Measurements from ENCODE around the gene ZRANB3.

Gene ZRANB3

DNA sequence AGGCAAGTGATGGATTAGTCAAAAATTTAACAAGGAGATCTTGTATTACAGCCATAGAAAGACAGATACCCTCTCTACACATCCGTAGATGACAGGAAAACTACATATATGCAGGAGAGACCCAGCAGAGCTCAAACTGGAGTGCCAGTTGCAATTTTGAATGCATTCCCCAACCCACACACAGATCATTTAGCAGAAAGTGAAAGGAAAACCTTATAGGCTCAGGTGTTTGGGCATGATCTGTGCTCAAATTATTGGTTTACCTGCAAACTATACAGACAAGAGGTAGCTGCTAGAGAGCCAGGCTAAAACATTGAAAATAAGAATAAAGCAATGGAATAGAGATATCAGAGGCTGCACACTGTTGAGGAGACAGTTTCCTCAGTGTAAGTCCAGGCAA is 427.2 kb downstream of the ZRANB3 start:
- peaks cover 2% of the 10 kb centered on the region for H3K36me3 ChIP-seq (replicated peaks)
- TF ChIP-seq, protein P1, sequence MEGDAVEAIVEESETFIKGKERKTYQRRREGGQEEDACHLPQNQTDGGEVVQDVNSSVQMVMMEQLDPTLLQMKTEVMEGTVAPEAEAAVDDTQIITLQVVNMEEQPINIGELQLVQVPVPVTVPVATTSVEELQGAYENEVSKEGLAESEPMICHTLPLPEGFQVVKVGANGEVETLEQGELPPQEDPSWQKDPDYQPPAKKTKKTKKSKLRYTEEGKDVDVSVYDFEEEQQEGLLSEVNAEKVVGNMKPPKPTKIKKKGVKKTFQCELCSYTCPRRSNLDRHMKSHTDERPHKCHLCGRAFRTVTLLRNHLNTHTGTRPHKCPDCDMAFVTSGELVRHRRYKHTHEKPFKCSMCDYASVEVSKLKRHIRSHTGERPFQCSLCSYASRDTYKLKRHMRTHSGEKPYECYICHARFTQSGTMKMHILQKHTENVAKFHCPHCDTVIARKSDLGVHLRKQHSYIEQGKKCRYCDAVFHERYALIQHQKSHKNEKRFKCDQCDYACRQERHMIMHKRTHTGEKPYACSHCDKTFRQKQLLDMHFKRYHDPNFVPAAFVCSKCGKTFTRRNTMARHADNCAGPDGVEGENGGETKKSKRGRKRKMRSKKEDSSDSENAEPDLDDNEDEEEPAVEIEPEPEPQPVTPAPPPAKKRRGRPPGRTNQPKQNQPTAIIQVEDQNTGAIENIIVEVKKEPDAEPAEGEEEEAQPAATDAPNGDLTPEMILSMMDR (IDR thresholded peaks at IDR 0.05; ENCODE audit: low read depth, low read length, missing control alignments): no peak

GRCh38 chr2:135099802-135100483 is 431.1 kb downstream of the ZRANB3 start:
- no peaks in the 10 kb centered on the region for H3K27me3 ChIP-seq (replicated peaks)
- H3K36me3 ChIP-seq (replicated peaks): no peaks in the 10 kb centered on the region
- in situ Hi-C loops (cut with HindIII; ENCODE audit: low pct_ligation_motif_present, low sequenced_read_pairs): no loop called here
- DNase-seq: no peak
- TF ChIP-seq, protein P1 (IDR thresholded peaks at IDR 0.05; ENCODE audit: low read depth, low read length, missing control alignments): no peak
- H3K27ac ChIP-seq: no peak overlapping the region
- H3K4me3 ChIP-seq (ENCODE audit: low read depth, low read length): no peak overlapping the region

More for the DNA sequence above, 427.2 kb downstream of the ZRANB3 start:
- Histone ChIP-seq H3K27me3 (replicated peaks) (no peaks in the 10 kb centered on the region), H3K27ac (no peak overlapping the region), H3K4me3 (ENCODE audit: low read depth, low read length) (no peak overlapping the region)
- in situ Hi-C loops (cut with HindIII; ENCODE audit: low pct_ligation_motif_present, low sequenced_read_pairs): no loop called here
- DNase-seq: no peak

DNA sequence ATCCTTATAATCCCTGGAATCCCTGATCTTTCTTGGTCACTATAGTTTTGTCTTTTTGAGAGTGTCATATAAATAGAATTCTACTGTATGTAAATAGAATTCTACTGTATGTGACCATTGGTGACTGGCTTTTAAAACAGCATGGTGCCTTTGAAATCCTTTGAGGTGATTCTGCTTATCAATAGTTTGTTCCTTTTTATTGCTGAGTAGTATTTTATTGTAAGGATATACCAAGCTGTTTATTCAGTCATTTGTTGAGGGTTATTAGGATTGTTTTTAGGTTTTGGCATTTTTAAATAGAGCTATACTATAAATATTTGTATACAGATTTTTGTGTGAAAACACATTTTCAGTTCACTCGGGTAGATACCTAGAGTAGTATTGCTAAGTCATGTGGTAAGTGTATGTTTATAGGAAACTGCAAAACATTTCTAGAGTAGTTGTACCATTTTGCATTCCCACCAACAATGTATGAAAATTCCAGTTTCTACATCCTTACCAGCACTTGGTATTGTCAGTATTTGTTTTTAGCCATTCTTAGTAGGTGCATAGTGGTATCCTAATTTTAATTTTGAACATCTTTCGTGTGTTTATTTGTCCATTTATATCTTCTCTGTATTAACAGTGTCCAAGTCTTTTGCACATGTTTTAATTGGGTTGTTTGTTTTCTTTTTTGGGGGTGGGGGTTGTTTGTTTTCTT is 433.3 kb downstream of the ZRANB3 start:
- TF ChIP-seq, protein P1 (IDR thresholded peaks at IDR 0.05; ENCODE audit: low read depth, low read length, missing control alignments): no peak
- in situ Hi-C loops (cut with HindIII; ENCODE audit: low pct_ligation_motif_present, low sequenced_read_pairs): no loop called here
- no peak for DNase-seq
- Histone ChIP-seq H3K36me3 (replicated peaks) (peaks cover 9% of the 10 kb centered on the region), H3K27ac (no peak overlapping the region), H3K4me3 (ENCODE audit: low read depth, low read length) (no peak overlapping the region), H3K27me3 (replicated peaks) (no peaks in the 10 kb centered on the region)

DNA sequence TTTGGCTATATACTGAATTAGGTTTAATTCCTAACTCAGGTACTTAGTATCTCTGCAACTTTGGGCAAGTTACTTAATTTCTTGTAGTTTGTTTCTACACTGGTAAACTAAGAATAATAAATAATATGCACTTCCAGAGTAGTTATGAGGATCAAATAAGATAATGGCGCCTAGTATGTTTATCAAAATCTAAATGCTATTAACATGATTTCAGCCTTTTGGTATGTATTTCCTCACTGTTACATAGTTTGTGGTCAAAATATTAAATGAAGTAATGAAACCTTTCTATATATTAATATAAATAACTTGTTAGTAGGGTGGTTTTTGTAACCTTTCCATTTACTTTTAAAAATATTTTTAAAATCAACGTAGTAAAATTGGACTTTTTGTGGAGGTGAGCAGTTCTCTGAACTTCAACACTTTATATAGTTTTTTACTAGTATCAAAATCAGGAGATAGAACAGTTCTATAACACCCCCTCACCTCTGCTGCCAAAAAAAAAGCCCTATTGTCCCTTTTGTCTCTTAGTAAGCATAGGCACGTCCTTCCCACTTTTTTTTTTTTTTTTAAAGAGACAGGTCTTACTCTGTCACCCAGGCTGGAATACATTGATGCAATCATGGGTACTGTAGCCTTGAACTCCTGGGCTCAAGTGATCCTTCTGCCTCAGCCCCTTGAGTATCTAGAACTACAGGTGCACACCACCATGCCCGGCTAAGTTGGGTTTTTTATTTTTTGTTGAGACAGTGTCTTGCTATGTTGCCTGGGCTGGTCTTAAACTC is 434.2 kb downstream of the ZRANB3 start:
- Histone ChIP-seq H3K27me3 (replicated peaks) (no peaks in the 10 kb centered on the region), H3K4me3 (ENCODE audit: low read depth, low read length) (no peak overlapping the region), H3K27ac (no peak overlapping the region), H3K36me3 (replicated peaks) (peaks cover 9% of the 10 kb centered on the region)
- DNase-seq: no peak
- TF ChIP-seq, protein P1 (IDR thresholded peaks at IDR 0.05; ENCODE audit: low read depth, low read length, missing control alignments): no peak
- in situ Hi-C loops (cut with HindIII; ENCODE audit: low pct_ligation_motif_present, low sequenced_read_pairs): no loop called here

- Histone ChIP-seq H3K27me3 (replicated peaks) (no peaks in the 10 kb centered on the region), H3K36me3 (replicated peaks) (peaks cover 9% of the 10 kb centered on the region), H3K27ac (no peak overlapping the region), H3K4me3 (ENCODE audit: low read depth, low read length) (no peak overlapping the region)
- in situ Hi-C loops (cut with HindIII; ENCODE audit: low pct_ligation_motif_present, low sequenced_read_pairs): no loop called here
- TF ChIP-seq, protein P1 (IDR thresholded peaks at IDR 0.05; ENCODE audit: low read depth, low read length, missing control alignments): no peak
- no peak for DNase-seq
These were observed 435.4 kb downstream of the ZRANB3 start for GRCh38 chr2:135095591-135095990.

Data from brain microvascular endothelial cell (primary cell).